ENCODE measurements around the gene CES1. TPM values are rescaled to one million over a fixed set of nuclear protein-coding genes. Genes with fewer than 3 reads are reported as not detected.
"Not testable (repeated sequence)": the region's sequence is repeated elsewhere in the genome, so short reads cannot be mapped to it uniquely, and the experiment has no call there.

The CES1 gene
- polyA plus RNA-seq, 1 donor: 0.34 TPM

GRCh38 chr16:55791512-55791911, 41.4 kb downstream of the CES1 start:
- not testable (repeated sequence) for DNase-seq (ENCODE audit: low read depth)

GRCh38 chr16:55790240-55790639, 42.7 kb downstream of the CES1 start:
- not testable (repeated sequence) for DNase-seq (ENCODE audit: low read depth)

- not testable (repeated sequence) for DNase-seq (ENCODE audit: low read depth)
Observed at GRCh38 chr16:55782793-55783091, 50.2 kb downstream of the CES1 start.

GRCh38 chr16:55782091-55782792, 50.7 kb downstream of the CES1 start:
- not testable (repeated sequence) for DNase-seq (ENCODE audit: low read depth)

GRCh38 chr16:55781456-55781855, 51.4 kb downstream of the CES1 start:
- not testable (repeated sequence) for DNase-seq (ENCODE audit: low read depth)

- DNase-seq (ENCODE audit: low read depth): not testable (repeated sequence)
Observed at GRCh38 chr16:55780095-55780407, 52.8 kb downstream of the CES1 start.

- no peak for DNase-seq (ENCODE audit: low read depth)
Observed at GRCh38 chr16:55779402-55780094, 53.3 kb downstream of the CES1 start.

GRCh38 chr16:55778757-55779156, 54.1 kb downstream of the CES1 start:
- DNase-seq (ENCODE audit: low read depth): no peak

- DNase-seq (ENCODE audit: low read depth): no peak
Observed at GRCh38 chr16:55775857-55776256, 57.0 kb downstream of the CES1 start.

- no peak for DNase-seq (ENCODE audit: low read depth)
Observed at GRCh38 chr16:55773859-55774549, 58.9 kb downstream of the CES1 start.

- no peak for DNase-seq (ENCODE audit: low read depth)
Observed at GRCh38 chr16:55765161-55765560, 67.7 kb downstream of the CES1 start.

- no peak for DNase-seq (ENCODE audit: low read depth)
Observed at GRCh38 chr16:55760310-55761001, 72.4 kb downstream of the CES1 start.

GRCh38 chr16:55759965-55760309, 73.0 kb downstream of the CES1 start:
- DNase-seq (ENCODE audit: low read depth): not testable (repeated sequence)

GRCh38 chr16:55757595-55758527, 75.0 kb downstream of the CES1 start:
- DNase-seq (ENCODE audit: low read depth): not testable (repeated sequence)

- DNase-seq (ENCODE audit: low read depth): no peak
Observed at GRCh38 chr16:55756963-55757362, 75.9 kb downstream of the CES1 start.

- no peak for DNase-seq (ENCODE audit: low read depth)
Observed at GRCh38 chr16:55754056-55754455, 78.8 kb downstream of the CES1 start.

- not testable (repeated sequence) for DNase-seq (ENCODE audit: low read depth)
Observed at GRCh38 chr16:55753145-55753631, 79.7 kb downstream of the CES1 start.

Measured in forelimb muscle (tissue), 1 donor.